Thoracic aorta (tissue), 2 donors: ENCODE data around the gene CDH15. TPM values are rescaled to one million over a fixed set of nuclear protein-coding genes. Genes with fewer than 3 reads are reported as not detected.

ENCODE experiments used
- ATAC-seq: fragments of 150-250 bp; one replicate; pipeline ENCODE4 v1.8.0; 2017; ENCODE audit warnings: low read depth; ENCODE audit not compliant: insufficient number of reproducible peaks, low FRiP score
- DNase-seq: peaks from one replicate; pipeline ENCODE4 v3.0.0-alpha.2; 2020; ENCODE audit warnings: low spot score
- H3K27ac ChIP-seq, 2 donors: fragments of 200-600 bp; sonication (generic); 1 replicate in 1 of 2; 2 replicates in 1 of 2; pipeline ENCODE4 v1.5.1; 2016; ENCODE audit warnings: mild to moderate bottlenecking in 2 of 2, moderate library complexity in 2 of 2
- H3K27me3 ChIP-seq: fragments of 200-600 bp; sonication (generic); replicated peaks from 2 replicates; pipeline ENCODE4 v1.6.0; 2016; ENCODE audit warnings: mild to moderate bottlenecking; ENCODE audit not compliant: insufficient read depth
- H3K36me3 ChIP-seq: fragments of 200-600 bp; sonication (generic); one replicate; pipeline ENCODE4 v1.5.1; 2016
- H3K4me1 ChIP-seq, 2 donors: fragments of 200-600 bp; sonication (generic); 1 replicate in 1 of 2; 2 replicates in 1 of 2; pipeline versions ENCODE4 v1.5.1 to v1.6.0; 2016; ENCODE audit warnings: low read depth in 2 of 2, mild to moderate bottlenecking in 1 of 2; ENCODE audit not compliant: control insufficient read depth in 1 of 2
- H3K4me3 ChIP-seq: fragments of 200-600 bp; sonication (generic); 2 replicates; pipeline ENCODE4 v1.5.1; 2016; ENCODE audit warnings: mild to moderate bottlenecking
- H3K9me3 ChIP-seq: fragments of 200-600 bp; sonication (generic); 2 replicates; pipeline ENCODE4 v1.5.1; 2016
- CTCF ChIP-seq: fragments of 200-600 bp; sonication (generic); IDR thresholded peaks from one replicate; pipeline ENCODE4 v1.5.1; 2019; ENCODE audit warnings: antibody characterized with exemption
- total RNA-seq, 2 donors: library from RNA; depleted of rRNA; stranded (reverse); fragments of >200 nt; gene quantifications; one replicate each; pipeline versions ENCODE4 v1.1.0 to v1.2.3, GENCODE V29; 2016

The CDH15 gene
- 1 to 10 TPM in 1 of 2 donors, not detected in 1; 1.4 TPM for total RNA-seq

GRCh38 chr16:89171216-89172170 is at the start of gene CDH15:
TSS of gene CDH15 (plus strand) at chr16:89171748. CDS start at chr16:89171832, 84 bp downstream.
- no peak for ATAC-seq
- no peaks in the 10 kb centered on the region for H3K36me3 ChIP-seq
- no peak within 1 kb of the TSS for H3K27ac ChIP-seq
- H3K27me3 ChIP-seq: peaks cover 8% of the 10 kb centered on the region
- no peaks in the 10 kb centered on the region for H3K9me3 ChIP-seq
- H3K4me3 ChIP-seq: peak within 1 kb of the TSS; percentile 53
- no peak for TF ChIP-seq CTCF
- peak; percentile 48 for DNase-seq
- peaks cover 7 to 14% of the 10 kb centered on the region in 2 donors for H3K4me1 ChIP-seq

- Histone ChIP-seq H3K4me3 (no peak overlapping the region), H3K36me3 (peaks cover 40% of the 10 kb centered on the region), H3K27ac (no peak overlapping the region), H3K27me3 (no peaks in the 10 kb centered on the region), H3K4me1 (no peaks in the 10 kb centered on the region), H3K9me3 (no peaks in the 10 kb centered on the region)
- no peak for DNase-seq
- no peak for TF ChIP-seq CTCF
- ATAC-seq: no peak
Measured at GRCh38 chr16:89122322-89122851, 49.2 kb upstream of the CDH15 start.

- no peak overlapping the region for H3K4me3 ChIP-seq
- no peak overlapping the region for H3K27ac ChIP-seq
- no peak for TF ChIP-seq CTCF
- peaks cover 35% of the 10 kb centered on the region for H3K36me3 ChIP-seq
- H3K27me3 ChIP-seq: no peaks in the 10 kb centered on the region
- no peaks in the 10 kb centered on the region for H3K9me3 ChIP-seq
- ATAC-seq (no peak), DNase-seq (no peak)
- H3K4me1 ChIP-seq: no peaks in the 10 kb centered on the region
Measured at GRCh38 chr16:89123001-89123830, 48.3 kb upstream of the CDH15 start.

- TF ChIP-seq CTCF: no peak
- ATAC-seq (no peak), DNase-seq (no peak)
- Histone ChIP-seq H3K36me3 (peaks cover 31% of the 10 kb centered on the region), H3K9me3 (no peaks in the 10 kb centered on the region), H3K27me3 (no peaks in the 10 kb centered on the region), H3K4me3 (no peak overlapping the region), H3K27ac (no peak overlapping the region), H3K4me1 (no peaks in the 10 kb centered on the region)
Measured at GRCh38 chr16:89123831-89124100, 47.8 kb upstream of the CDH15 start.

GRCh38 chr16:89129378-89129777 is 42.2 kb upstream of the CDH15 start:
- H3K27ac ChIP-seq: no peak overlapping the region
- no peak for TF ChIP-seq CTCF
- H3K27me3 ChIP-seq: no peaks in the 10 kb centered on the region
- ATAC-seq: no peak
- DNase-seq: no peak
- H3K36me3 ChIP-seq: peaks cover 27% of the 10 kb centered on the region
- no peaks in the 10 kb centered on the region for H3K9me3 ChIP-seq
- no peak overlapping the region for H3K4me3 ChIP-seq
- no peaks in the 10 kb centered on the region for H3K4me1 ChIP-seq
